Progenitor cell of endocrine pancreas (in vitro differentiated cells): ENCODE results near the gene GLRX3. TPM values are rescaled to one million over a fixed set of nuclear protein-coding genes. Genes with fewer than 3 reads are reported as not detected.

ENCODE experiments used
- DNase-seq: peaks from one replicate; pipeline ENCODE4 v3.0.0; 2021; ENCODE audit warnings: low spot score; ENCODE audit not compliant: unreplicated experiment
- H3K27ac Mint-ChIP-seq: 2 replicates; pipeline ENCODE4 v1.8.0; 2021; ENCODE audit warnings: mild to moderate bottlenecking, moderate library complexity, mixed read lengths
- H3K27me3 Mint-ChIP-seq: 2 replicates; pipeline ENCODE4 v1.8.0; 2021; ENCODE audit warnings: mixed read lengths
- H3K36me3 Mint-ChIP-seq: 2 replicates; pipeline ENCODE4 v1.8.0; 2022; ENCODE audit warnings: mixed read lengths; ENCODE audit not compliant: insufficient read depth
- H3K4me1 Mint-ChIP-seq: 2 replicates; pipeline ENCODE4 v1.8.0; 2021; ENCODE audit warnings: low read depth, mixed read lengths
- H3K4me3 Mint-ChIP-seq: 2 replicates; pipeline ENCODE4 v1.8.0; 2021; ENCODE audit warnings: low read depth, mild to moderate bottlenecking, moderate library complexity, mixed read lengths
- H3K9me3 Mint-ChIP-seq: 2 replicates; pipeline ENCODE4 v1.8.0; 2021; ENCODE audit warnings: low read depth, mixed read lengths
- CTCF ChIP-seq: fragments of 200-600 bp; sonication (generic); IDR thresholded peaks from one replicate; pipeline ENCODE4 v1.5.0; 2021; ENCODE audit warnings: antibody characterized with exemption, mild to moderate bottlenecking; ENCODE audit not compliant: unreplicated experiment
- total RNA-seq: library from RNA; stranded (reverse); gene quantifications from 2 replicates; pipeline ENCODE4 v1.2.1, GENCODE V29; 2021

The GLRX3 gene
- total RNA-seq, 1 donor from 2014 or later = 80.8 TPM

GRCh38 chr10:130141460-130141859 is 5.3 kb downstream of the GLRX3 start:
- no peak for DNase-seq
- no peaks in the 10 kb centered on the region for H3K27me3 Mint-ChIP-seq
- H3K4me3 Mint-ChIP-seq = no peak overlapping the region
- H3K27ac Mint-ChIP-seq = no peak overlapping the region
- H3K9me3 Mint-ChIP-seq = no peaks in the 10 kb centered on the region
- peaks cover 16% of the 10 kb centered on the region for H3K4me1 Mint-ChIP-seq
- H3K36me3 Mint-ChIP-seq = peaks cover 13% of the 10 kb centered on the region
- TF ChIP-seq CTCF = no peak

- Mint-ChIP-seq H3K4me1 (peaks cover 16% of the 10 kb centered on the region), H3K27ac (no peak overlapping the region), H3K9me3 (no peaks in the 10 kb centered on the region), H3K36me3 (peaks cover 13% of the 10 kb centered on the region), H3K27me3 (no peaks in the 10 kb centered on the region), H3K4me3 (no peak overlapping the region)
- no peak for DNase-seq
- TF ChIP-seq CTCF = no peak
These were observed 5.7 kb downstream of the GLRX3 start for GRCh38 chr10:130141878-130142277.

- H3K27ac Mint-ChIP-seq = no peak overlapping the region
- DNase-seq = no peak
- no peaks in the 10 kb centered on the region for H3K9me3 Mint-ChIP-seq
- H3K36me3 Mint-ChIP-seq = peaks cover 20% of the 10 kb centered on the region
- H3K4me1 Mint-ChIP-seq = no peaks in the 10 kb centered on the region
- H3K27me3 Mint-ChIP-seq = no peaks in the 10 kb centered on the region
- TF ChIP-seq CTCF = no peak
- no peak overlapping the region for H3K4me3 Mint-ChIP-seq
These were observed 9.9 kb downstream of the GLRX3 start for GRCh38 chr10:130146042-130146441.

- no peaks in the 10 kb centered on the region for H3K27me3 Mint-ChIP-seq
- peaks cover 16% of the 10 kb centered on the region for H3K36me3 Mint-ChIP-seq
- H3K4me3 Mint-ChIP-seq = no peak overlapping the region
- H3K27ac Mint-ChIP-seq = no peak overlapping the region
- H3K4me1 Mint-ChIP-seq = peaks cover 2% of the 10 kb centered on the region
- no peak for TF ChIP-seq CTCF
- H3K9me3 Mint-ChIP-seq = no peaks in the 10 kb centered on the region
- no peak for DNase-seq
These were observed 23.1 kb downstream of the GLRX3 start for GRCh38 chr10:130159192-130159794.

- no peak for TF ChIP-seq CTCF
- peaks cover 2% of the 10 kb centered on the region for H3K4me1 Mint-ChIP-seq
- H3K4me3 Mint-ChIP-seq = no peak overlapping the region
- H3K36me3 Mint-ChIP-seq = peaks cover 10% of the 10 kb centered on the region
- no peaks in the 10 kb centered on the region for H3K27me3 Mint-ChIP-seq
- H3K9me3 Mint-ChIP-seq = no peaks in the 10 kb centered on the region
- H3K27ac Mint-ChIP-seq = no peak overlapping the region
- no peak for DNase-seq
These were observed 24.6 kb downstream of the GLRX3 start for GRCh38 chr10:130160775-130161174.
